Heart left ventricle (tissue), 16 donors: Measurements from ENCODE around the gene SLIT1. TPM values are rescaled to one million over a fixed set of nuclear protein-coding genes. Genes with fewer than 3 reads are reported as not detected.

ENCODE experiments used
- ATAC-seq, 4 donors: fragments of 200-7000 bp; cut with Tn5 transposase; one replicate each; pipeline ENCODE4 v1.9.1; 2020 to 2022; ENCODE audit warnings: moderate library complexity in 4 of 4, mild to moderate bottlenecking in 3 of 4, moderate number of reproducible peaks in 1 of 4
- DNase-seq, 5 donors: peaks; one replicate each; pipeline ENCODE4 v3.0.0-alpha.2; 2020
- H3K27ac ChIP-seq, 12 donors: fragments of 200-600 bp; sonication (generic) in 4 of 12; one replicate each; pipeline versions ENCODE4 v1.5.0 to v1.8.0; 2016 to 2022; ENCODE audit warnings: mild to moderate bottlenecking in 2 of 12
- H3K27me3 ChIP-seq, 9 donors: fragments of 200-600 bp; sonication (generic) in 2 of 9; one replicate each; pipeline versions ENCODE4 v1.5.1 to v1.8.0; 2016 to 2022; ENCODE audit warnings: mild to moderate bottlenecking in 3 of 9
- H3K36me3 ChIP-seq, 9 donors: fragments of 200-600 bp; sonication (generic) in 2 of 9; one replicate each; pipeline versions ENCODE4 v1.5.0 to v1.8.0; 2018 to 2022; ENCODE audit warnings: mild to moderate bottlenecking in 2 of 9
- H3K4me1 ChIP-seq, 12 donors: fragments of 200-600 bp; sonication (generic) in 4 of 12; one replicate each; pipeline versions ENCODE4 v1.5.0 to v1.8.0; 2016 to 2022; ENCODE audit warnings: mild to moderate bottlenecking in 3 of 12
- H3K4me3 ChIP-seq, 12 donors: fragments of 200-600 bp; sonication (generic) in 4 of 12; one replicate each; pipeline versions ENCODE4 v1.5.0 to v1.8.0; 2017 to 2022; ENCODE audit warnings: mild to moderate bottlenecking in 9 of 12, moderate library complexity in 4 of 12
- H3K9me3 ChIP-seq, 12 donors: fragments of 200-600 bp; sonication (generic) in 4 of 12; one replicate each; pipeline versions ENCODE4 v1.5.0 to v1.8.0; 2016 to 2022; ENCODE audit warnings: mild to moderate bottlenecking in 1 of 12
- POLR2A ChIP-seq, 2 donors: fragments of 450-650 bp; IDR thresholded peaks; one replicate each; pipeline ENCODE4 v1.6.1; 2017; ENCODE audit warnings: antibody characterized with exemption in 2 of 2, mild to moderate bottlenecking in 2 of 2, moderate library complexity in 2 of 2
- WGBS, 4 donors: extraction: QIAGEN DNeasy Blood & Tissue Kit in 2 of 4; methylation state at CpG; one replicate each; pipeline versions ENCODE4 v1.1.5 to v1.1.7; 2013 to 2018; 5-methylcytosine and 5-hydroxymethylcytosine counted together
- intact Hi-C, 10 donors: fragments of 100-400 bp; cut with DNase I; formaldehyde crosslinking; loops; one replicate each; pipeline versions ENCODE4 v1.11.1 to v1.14.2; 2022
- polyA plus RNA-seq, 2 donors: library from polyadenylated mRNA; stranded (reverse); fragments of 200-250 nt; gene quantifications; one replicate each; pipeline ENCODE4 v1.2.3, GENCODE V29; 2013
- total RNA-seq, 9 donors: library from RNA; depleted of rRNA in 2 of 9; stranded (reverse); fragments of >200 nt in 2 of 9; fragmentation: NEBNext Ultra II Directional in 3 of 9; extraction: Animal tissue kit (Norgen Biotek cat#: 25700) in 3 of 9; gene quantifications; one replicate each; pipeline versions ENCODE4 v1.1.0 to v1.2.4, GENCODE V29; 2016 to 2023
- TF ChIP-seq, protein P1 (sequence below), 12 donors: fragments of 200-600 bp; sonication (generic) in 4 of 12; IDR thresholded peaks; one replicate each; pipeline versions ENCODE4 v1.5.0 to v1.8.0; 2018 to 2022; ENCODE audit warnings: antibody characterized with exemption in 12 of 12, mild to moderate bottlenecking in 5 of 12
- donor health status: ischemic (EF 13 %, LVEDD 7.1; RV severe dilation, severe dysfunction).
- donor health status: healthy with polysubstance abuse.
- donor health status: DM: no; HTN: yes; CAD: no.
- donor health status: DM: no; HTN: no; CAD: no.
- donor health status: ischemic (EF 25% LVEDD 6.9; RV normal size, moderate dysfunction).
- donor health status: ischemic (EF 25% LVEDD 5.7; RV mildly dilated, moderate dysfunction).
- donor health status: healthy.
- donor health status: DM: yes; HTN: yes; CAD: no.
- donor health status: ischemic (EF 35%, LVEDD 5.7; RV mildly dilated, moderate dysfunction).
- donor health status: nonischemic (EF 11% LVEDD 7.7; RV severe dilation, severe dysfunction).
- donor health status: DM: yes; HTN: yes; CAD: no.
- donor health status: PGD.
- donor health status: ischemic (EF 29% LVEDD 5.4; RV normal size, mild dysfunction).
- donor health status: nonischemic (EF 23%, LVEDD 6.1; RV moderate dilation, normal function).

The SLIT1 gene
- total and polyA plus RNA-seq, 11 donors: 0.04 to 0.61 (median 0.12) TPM

DNA sequence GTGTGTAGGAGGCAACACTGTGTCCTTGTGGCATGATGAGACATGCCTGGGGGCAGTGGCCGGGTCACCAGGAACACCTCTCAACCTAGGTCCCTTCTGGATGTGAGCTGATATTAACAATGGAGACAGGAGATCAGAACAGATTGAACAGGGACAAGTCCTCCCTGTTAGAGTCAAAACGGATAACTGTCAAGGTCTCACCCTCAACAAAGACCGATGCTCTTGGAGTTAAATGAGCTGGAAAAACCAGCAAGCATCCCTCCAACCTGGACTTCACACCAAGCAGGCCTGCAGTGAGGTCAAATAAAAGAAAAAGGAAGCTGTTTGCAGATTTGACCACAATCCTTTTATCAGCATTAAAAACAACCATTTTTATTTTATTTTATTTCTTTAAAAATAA is 49.0 kb downstream of the SLIT1 start:
- DNase-seq: no peak

DNA sequence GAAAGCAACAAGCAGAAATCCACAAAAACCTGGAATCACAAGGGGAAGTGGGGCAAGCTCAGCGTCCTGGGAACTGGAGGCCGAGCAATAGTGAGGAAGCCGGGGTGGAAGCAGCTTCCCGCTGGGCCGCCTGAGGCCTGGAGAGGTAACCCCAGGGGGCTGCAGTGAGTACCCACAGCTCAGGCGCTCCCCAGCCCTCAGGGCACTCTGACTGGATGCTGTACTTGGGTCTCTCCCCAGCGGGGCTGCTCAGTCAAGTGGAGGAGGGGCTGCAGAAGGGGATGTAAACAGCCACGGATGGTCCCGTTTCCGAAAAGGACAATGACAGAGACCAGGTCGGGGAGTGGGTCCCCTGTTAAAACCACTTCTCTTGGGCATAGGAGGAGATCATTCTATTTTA is 50.3 kb downstream of the SLIT1 start:
- no peak for TF ChIP-seq POLR2A (IDR thresholded peaks at IDR 0.05)
- TF ChIP-seq, protein P1, sequence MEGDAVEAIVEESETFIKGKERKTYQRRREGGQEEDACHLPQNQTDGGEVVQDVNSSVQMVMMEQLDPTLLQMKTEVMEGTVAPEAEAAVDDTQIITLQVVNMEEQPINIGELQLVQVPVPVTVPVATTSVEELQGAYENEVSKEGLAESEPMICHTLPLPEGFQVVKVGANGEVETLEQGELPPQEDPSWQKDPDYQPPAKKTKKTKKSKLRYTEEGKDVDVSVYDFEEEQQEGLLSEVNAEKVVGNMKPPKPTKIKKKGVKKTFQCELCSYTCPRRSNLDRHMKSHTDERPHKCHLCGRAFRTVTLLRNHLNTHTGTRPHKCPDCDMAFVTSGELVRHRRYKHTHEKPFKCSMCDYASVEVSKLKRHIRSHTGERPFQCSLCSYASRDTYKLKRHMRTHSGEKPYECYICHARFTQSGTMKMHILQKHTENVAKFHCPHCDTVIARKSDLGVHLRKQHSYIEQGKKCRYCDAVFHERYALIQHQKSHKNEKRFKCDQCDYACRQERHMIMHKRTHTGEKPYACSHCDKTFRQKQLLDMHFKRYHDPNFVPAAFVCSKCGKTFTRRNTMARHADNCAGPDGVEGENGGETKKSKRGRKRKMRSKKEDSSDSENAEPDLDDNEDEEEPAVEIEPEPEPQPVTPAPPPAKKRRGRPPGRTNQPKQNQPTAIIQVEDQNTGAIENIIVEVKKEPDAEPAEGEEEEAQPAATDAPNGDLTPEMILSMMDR (IDR thresholded peaks at IDR 0.05): no peak
- DNase-seq (no peak), ATAC-seq (no peak)
- Histone ChIP-seq H3K27me3 (peaks cover 0 to 23% (median under 1%) of the 10 kb centered on the region in 9 donors), H3K36me3 (no peaks in the 10 kb centered on the region), H3K4me1 (peaks cover 0 to 8% (median 0%) of the 10 kb centered on the region in 12 donors), H3K27ac (no peak overlapping the region), H3K4me3 (no peak overlapping the region), H3K9me3 (no peaks in the 10 kb centered on the region)
- WGBS, 4 donors: 71 to 79% (median 76%) methylated on average over 10 to 11 of the region's 11 CpGs
- intact Hi-C loops: no loop called here

More for the DNA sequence above, 49.0 kb downstream of the SLIT1 start:
- TF ChIP-seq, protein P1 (IDR thresholded peaks at IDR 0.05): no peak
- no peak for TF ChIP-seq POLR2A (IDR thresholded peaks at IDR 0.05)
- Histone ChIP-seq H3K4me1 (peaks cover 0 to 8% (median 0%) of the 10 kb centered on the region in 12 donors), H3K27ac (no peak overlapping the region), H3K27me3 (peaks cover 0 to 33% (median 9%) of the 10 kb centered on the region in 9 donors), H3K9me3 (no peaks in the 10 kb centered on the region), H3K36me3 (no peaks in the 10 kb centered on the region), H3K4me3 (no peak overlapping the region)
- no peak for ATAC-seq
- 82 to 96% (median 87%) methylated on average over 3 of the region's 3 CpGs for WGBS, 4 donors
- intact Hi-C loops: no loop called here

DNA sequence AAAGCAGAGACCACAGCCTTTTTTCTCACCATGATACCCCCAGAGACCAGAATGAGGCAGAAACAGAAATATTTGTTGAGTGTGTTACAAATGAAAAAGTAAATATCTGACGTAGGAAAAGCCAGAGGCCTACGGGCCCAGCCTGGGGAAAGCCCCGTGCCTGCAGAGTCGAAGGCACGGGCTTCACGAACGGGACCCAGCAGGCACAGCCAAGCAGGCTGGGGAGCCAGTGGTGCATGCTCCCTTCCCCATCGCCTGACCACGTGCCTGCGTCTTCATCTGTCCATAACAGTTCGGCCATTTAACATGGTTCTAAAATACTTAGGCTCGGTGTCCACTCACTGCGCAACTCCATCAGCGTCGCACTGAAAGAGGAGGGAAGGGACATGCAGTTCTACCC is 50.8 kb downstream of the SLIT1 start:
- Histone ChIP-seq H3K4me1 (peaks cover 0 to 8% (median 0%) of the 10 kb centered on the region in 12 donors), H3K4me3 (no peak overlapping the region), H3K9me3 (no peaks in the 10 kb centered on the region), H3K27ac (no peak overlapping the region), H3K36me3 (no peaks in the 10 kb centered on the region), H3K27me3 (peaks cover 0 to 23% (median 0%) of the 10 kb centered on the region in 9 donors)
- DNase-seq (no peak), ATAC-seq (no peak)
- WGBS, 4 donors: 92 to 97% (median 93%) methylated on average over 15 of the region's 15 CpGs
- no peak for TF ChIP-seq POLR2A (IDR thresholded peaks at IDR 0.05)
- TF ChIP-seq, protein P1 (IDR thresholded peaks at IDR 0.05): no peak
- intact Hi-C loops: no loop called here

DNA sequence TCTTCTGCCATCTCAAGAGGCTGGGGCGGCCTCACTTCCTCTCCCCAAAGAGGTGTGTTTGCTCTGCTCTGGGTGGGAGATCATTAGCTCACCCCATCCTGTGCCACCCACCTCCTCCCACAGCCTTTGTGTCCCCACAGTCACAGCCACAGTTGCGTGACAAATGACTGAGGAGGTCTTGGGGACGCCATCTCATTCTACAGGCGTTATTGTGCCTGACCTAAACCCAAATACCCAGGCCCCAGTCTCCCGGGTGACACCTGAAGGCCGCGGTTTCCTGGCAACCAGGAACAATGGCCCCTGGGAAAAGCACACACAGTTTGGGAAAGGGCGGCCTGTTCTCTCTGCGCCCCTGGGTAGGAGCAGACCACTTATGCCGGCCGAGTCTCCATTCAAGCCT is 51.6 kb downstream of the SLIT1 start:
- H3K9me3 ChIP-seq: no peaks in the 10 kb centered on the region
- peaks cover 0 to 26% (median 0%) of the 10 kb centered on the region in 9 donors for H3K27me3 ChIP-seq
- H3K4me1 ChIP-seq: peaks cover 0 to 12% (median 0%) of the 10 kb centered on the region in 12 donors
- no peaks in the 10 kb centered on the region for H3K36me3 ChIP-seq
- no peak overlapping the region for H3K27ac ChIP-seq
- DNase-seq (no peak), ATAC-seq (no peak)
- no peak overlapping the region for H3K4me3 ChIP-seq
- TF ChIP-seq, protein P1 (IDR thresholded peaks at IDR 0.05): no peak
- no peak for TF ChIP-seq POLR2A (IDR thresholded peaks at IDR 0.05)
- intact Hi-C loops: no loop called here
- 90 to 96% (median 93%) methylated on average over 7 to 11 of the region's 11 CpGs for WGBS, 4 donors
